GM23248 (cell line): ENCODE data around the gene HERC2. TPM values are rescaled to one million over a fixed set of nuclear protein-coding genes. Genes with fewer than 3 reads are reported as not detected.
"Not testable (repeated sequence)": the region's sequence is repeated elsewhere in the genome, so short reads cannot be mapped to it uniquely, and the experiment has no call there.

ENCODE experiments used
- DNase-seq: peaks from one replicate; pipeline ENCODE4 v3.0.0-alpha.2; 2015
- H2AFZ ChIP-seq: fragments of 200-600 bp; sonication (generic); 2 replicates; pipeline ENCODE4 v1.6.1; 2016; ENCODE audit warnings: antibody characterized with exemption
- H3F3A ChIP-seq: fragments of 200-600 bp; sonication (generic); 2 replicates; pipeline ENCODE4 v1.6.1; 2016; ENCODE audit warnings: mild to moderate bottlenecking, antibody characterized with exemption, mixed run types; ENCODE audit not compliant: insufficient read depth
- H3K27ac ChIP-seq: fragments of 200-600 bp; sonication (generic); 2 replicates; pipeline ENCODE4 v1.5.1; 2016; ENCODE audit warnings: mild to moderate bottlenecking
- H3K27me3 ChIP-seq: fragments of 200-600 bp; sonication (generic); replicated peaks from 2 replicates; pipeline ENCODE4 v1.6.1; 2016; ENCODE audit warnings: mild to moderate bottlenecking; ENCODE audit not compliant: insufficient read depth
- H3K36me3 ChIP-seq: fragments of 200-600 bp; sonication (generic); 2 replicates; pipeline ENCODE4 v1.6.1; 2016; ENCODE audit warnings: low read depth, mild to moderate bottlenecking
- H3K4me1 ChIP-seq: fragments of 200-600 bp; sonication (generic); 2 replicates; pipeline ENCODE4 v1.6.1; 2016; ENCODE audit warnings: mild to moderate bottlenecking; ENCODE audit not compliant: insufficient read depth
- H3K4me2 ChIP-seq: fragments of 200-600 bp; sonication (generic); one replicate; pipeline ENCODE4 v1.6.1; 2016; ENCODE audit warnings: mild to moderate bottlenecking; ENCODE audit not compliant: unreplicated experiment
- H3K4me3 ChIP-seq: fragments of 200-600 bp; sonication (generic); 2 replicates; pipeline ENCODE4 v1.5.1; 2016; ENCODE audit warnings: mild to moderate bottlenecking
- H3K79me2 ChIP-seq: fragments of 200-600 bp; sonication (generic); 2 replicates; pipeline ENCODE4 v1.6.1; 2016; ENCODE audit warnings: mild to moderate bottlenecking; ENCODE audit not compliant: insufficient read depth
- H3K9ac ChIP-seq: fragments of 200-600 bp; sonication (generic); 2 replicates; pipeline ENCODE4 v1.6.1; 2016; ENCODE audit warnings: mild to moderate bottlenecking
- H3K9me2 ChIP-seq: fragments of 200-600 bp; sonication (generic); 2 replicates; pipeline ENCODE4 v1.6.1; 2016; ENCODE audit warnings: mixed run types, mild to moderate bottlenecking, moderate library complexity; ENCODE audit not compliant: insufficient read depth
- H3K9me3 ChIP-seq: fragments of 200-600 bp; sonication (generic); one replicate; pipeline ENCODE4 v1.6.1; 2017; ENCODE audit warnings: low read depth
- H4K20me1 ChIP-seq: fragments of 200-600 bp; sonication (generic); 2 replicates; pipeline ENCODE4 v1.6.0; 2016; ENCODE audit not compliant: insufficient read depth
- EZH2 ChIP-seq: fragments of 200-600 bp; sonication (generic); IDR thresholded peaks from 2 replicates; pipeline ENCODE4 v1.6.1; 2018; ENCODE audit warnings: antibody characterized with exemption, mild to moderate bottlenecking; ENCODE audit not compliant: insufficient read depth, poor library complexity, severe bottlenecking
- EZH2phosphoT487 ChIP-seq: fragments of 200-600 bp; sonication (generic); IDR thresholded peaks from 2 replicates; pipeline ENCODE4 v1.6.1; 2018; ENCODE audit warnings: antibody characterized with exemption, moderate library complexity, mild to moderate bottlenecking, low read depth; ENCODE audit not compliant: insufficient read depth
- WGBS, 2 experiments: methylation state at CpG; one replicate each; pipeline ENCODE4 v1.1.6; 2015 to 2017; ENCODE audit warnings: low lambda C conversion rate in 2 of 2, low coverage in 1 of 2; ENCODE audit errors: missing lambda C conversion rate in 2 of 2; 5-methylcytosine and 5-hydroxymethylcytosine counted together
- in situ Hi-C: fragments of 300-500 bp; cut with MboI; formaldehyde crosslinking; loops from 2 replicates; pipeline ENCODE4 v1.15.0; 2020
- polyA plus RNA-seq: library from polyadenylated mRNA; unstranded; fragments of >200 nt; fragmentation: Nextera tagmentation; extraction: Ambion mirVana; gene quantifications from 2 replicates; pipeline ENCODE4 v1.2.1, GENCODE V29; 2016
- total RNA-seq: library from RNA; depleted of rRNA; stranded (reverse); fragments of >200 nt; shearing (Covaris generic); gene quantifications from 2 replicates; pipeline ENCODE4 v1.2.3, GENCODE V29; 2014

Gene HERC2
- total and polyA plus RNA-seq, 2 experiments from 2014 or later = 28.7 to 36.6 TPM

GRCh38 chr15:28289694-28290463, 32.1 kb downstream of the HERC2 start:
- no peak for DNase-seq
- Histone ChIP-seq H3K79me2 (peaks cover 54% of the 10 kb centered on the region), H3K9me3 (no peaks in the 10 kb centered on the region), H4K20me1 (no peaks in the 10 kb centered on the region), H3K27me3 (no peaks in the 10 kb centered on the region), H3F3A (no peaks in the 10 kb centered on the region), H3K36me3 (peaks cover 19% of the 10 kb centered on the region), H2AFZ (no peak overlapping the region), H3K4me3 (no peak overlapping the region), H3K9ac (no peak overlapping the region), H3K4me1 (no peaks in the 10 kb centered on the region), H3K4me2 (no peak overlapping the region), H3K27ac (no peak overlapping the region), H3K9me2 (no peaks in the 10 kb centered on the region)
- 93 to 96% methylated on average over 10 of the region's 10 CpGs for WGBS, 2 experiments
- in situ Hi-C loops = no loop called here
- TF ChIP-seq EZH2phosphoT487 (no peak), EZH2 (no peak)

GRCh38 chr15:28288830-28289693, 32.9 kb downstream of the HERC2 start:
- H3K9me3 ChIP-seq, H4K20me1 ChIP-seq, H3K4me3 ChIP-seq, H3K27me3 ChIP-seq, H3K9ac ChIP-seq, H3K4me2 ChIP-seq, DNase-seq, H3F3A ChIP-seq, H3K27ac ChIP-seq, H3K4me1 ChIP-seq, H3K9me2 ChIP-seq, in situ Hi-C loops, H2AFZ ChIP-seq: not testable (repeated sequence)
- H3K79me2 ChIP-seq = peaks cover 62% of the 10 kb centered on the region
- peaks cover 19% of the 10 kb centered on the region for H3K36me3 ChIP-seq
- 83 to 89% methylated on average over 7 of the region's 7 CpGs for WGBS, 2 experiments

GRCh38 chr15:28286659-28287058, 35.3 kb downstream of the HERC2 start:
- Histone ChIP-seq H3K36me3 (peaks cover 19% of the 10 kb centered on the region), H3K79me2 (peaks cover 74% of the 10 kb centered on the region)
- H3K27ac ChIP-seq, H3F3A ChIP-seq, H3K9me3 ChIP-seq, DNase-seq, H3K27me3 ChIP-seq, H2AFZ ChIP-seq, in situ Hi-C loops, H3K4me2 ChIP-seq, H4K20me1 ChIP-seq, H3K4me1 ChIP-seq, H3K9ac ChIP-seq, H3K4me3 ChIP-seq, H3K9me2 ChIP-seq: not testable (repeated sequence)
- WGBS, 2 experiments = 80 to 93% methylated on average over 7 to 8 of the region's 8 CpGs

- H3K4me2 ChIP-seq = no peak overlapping the region
- peaks cover 17% of the 10 kb centered on the region for H3K36me3 ChIP-seq
- no peaks in the 10 kb centered on the region for H4K20me1 ChIP-seq
- TF ChIP-seq EZH2phosphoT487 = no peak
- no peak for TF ChIP-seq EZH2
- H3K79me2 ChIP-seq = peaks cover 78% of the 10 kb centered on the region
- WGBS, 2 experiments = 97 to 98% methylated on average over 3 of the region's 3 CpGs
- no peak for DNase-seq
- no peaks in the 10 kb centered on the region for H3K9me3 ChIP-seq
- no peak overlapping the region for H3K9ac ChIP-seq
- no peak overlapping the region for H2AFZ ChIP-seq
- no peaks in the 10 kb centered on the region for H3F3A ChIP-seq
- no peak overlapping the region for H3K4me3 ChIP-seq
- no peaks in the 10 kb centered on the region for H3K9me2 ChIP-seq
- in situ Hi-C loops = no loop called here
- no peaks in the 10 kb centered on the region for H3K4me1 ChIP-seq
- no peak overlapping the region for H3K27ac ChIP-seq
- H3K27me3 ChIP-seq = no peaks in the 10 kb centered on the region
These were observed 35.9 kb downstream of the HERC2 start for GRCh38 chr15:28286031-28286430.
